Measurements from ENCODE around the gene RNF19B.
A peak's percentile ranks its signal among the peaks of the same experiment; 100 is the strongest.
"Not testable (repeated sequence)": the region's sequence is repeated elsewhere in the genome, so short reads cannot be mapped to it uniquely, and the experiment has no call there.

The RNF19B gene

DNA sequence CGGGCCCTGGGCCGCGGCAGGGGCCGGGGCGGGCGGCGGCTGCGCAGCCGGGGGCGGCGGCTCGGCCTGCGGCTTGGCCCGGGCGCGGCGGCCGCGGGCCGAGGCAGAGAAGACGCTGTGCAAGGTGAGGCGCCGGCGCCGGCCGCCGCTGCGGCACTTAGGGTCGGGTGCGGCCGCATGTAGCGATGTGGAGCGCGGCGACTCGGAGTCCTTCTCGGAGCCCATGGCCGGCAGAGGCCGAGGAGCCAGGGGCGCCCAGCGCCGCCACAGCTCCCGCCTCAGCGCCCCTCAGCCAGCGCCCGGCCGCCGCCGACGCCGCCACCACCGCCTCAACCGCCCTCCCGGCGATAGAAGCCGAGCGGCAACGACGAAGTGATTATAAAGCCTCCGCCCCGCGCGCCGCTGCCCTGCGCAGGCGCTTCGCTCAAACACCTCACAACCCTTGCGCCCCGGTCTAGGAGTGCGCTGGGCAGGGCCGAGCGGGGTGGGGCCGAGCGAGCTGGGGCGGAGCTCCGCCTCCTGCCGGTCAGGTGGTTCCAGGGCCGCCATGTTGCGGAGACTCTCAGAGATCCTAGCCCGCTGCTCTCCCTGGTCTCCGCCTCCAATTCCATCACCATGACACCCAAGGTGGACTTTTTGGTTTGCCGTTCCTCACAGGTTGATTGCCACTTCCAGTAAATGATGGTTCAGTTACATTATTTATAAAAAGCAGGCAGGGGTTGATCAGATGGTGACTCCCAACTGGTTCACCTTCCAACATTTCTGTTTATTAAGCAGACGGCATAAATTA is at the start of gene RNF19B:
RNF19B (minus strand) TSS at position 349 of the 790 bp plus-strand sequence; CDS start at position 225, 124 bp downstream.
- DNase-seq (ENCODE audit: low read depth in 2 of 3, low spot score in 1 of 3): peak; percentile 89 to 95 (median 92)

- DNase-seq (ENCODE audit: low read depth in 2 of 3, low spot score in 1 of 3): no peak
These were observed 49.2 kb upstream of the RNF19B start for GRCh38 chr1:33013791-33014190.

- DNase-seq (ENCODE audit: low read depth in 2 of 3, low spot score in 1 of 3): no peak
These were observed 47.6 kb upstream of the RNF19B start for GRCh38 chr1:33012165-33012564.

GRCh38 chr1:33010932-33011731 is 46.5 kb upstream of the RNF19B start:
- no peak for DNase-seq (ENCODE audit: low read depth in 2 of 3, low spot score in 1 of 3)

DNA sequence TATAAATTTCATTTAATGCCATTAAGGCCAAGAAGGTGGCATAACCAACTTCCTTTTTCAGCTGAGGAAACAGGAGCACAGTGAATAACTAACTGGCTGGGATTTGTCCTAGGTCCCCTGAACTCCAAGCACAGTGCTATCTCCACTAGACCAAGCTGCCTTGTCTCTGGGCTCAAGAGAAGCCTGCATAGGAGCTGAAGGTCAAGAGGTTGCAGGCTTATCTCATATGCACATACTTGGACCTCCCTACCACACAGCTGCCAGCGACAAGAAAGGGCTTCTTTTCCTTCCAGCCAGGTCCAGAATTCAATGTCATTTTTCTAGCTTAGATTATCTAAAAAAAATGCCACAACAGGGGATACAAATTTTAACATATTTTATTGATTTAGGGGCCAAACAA is 45.0 kb upstream of the RNF19B start:
- DNase-seq (ENCODE audit: low read depth in 2 of 3, low spot score in 1 of 3): no peak

DNA sequence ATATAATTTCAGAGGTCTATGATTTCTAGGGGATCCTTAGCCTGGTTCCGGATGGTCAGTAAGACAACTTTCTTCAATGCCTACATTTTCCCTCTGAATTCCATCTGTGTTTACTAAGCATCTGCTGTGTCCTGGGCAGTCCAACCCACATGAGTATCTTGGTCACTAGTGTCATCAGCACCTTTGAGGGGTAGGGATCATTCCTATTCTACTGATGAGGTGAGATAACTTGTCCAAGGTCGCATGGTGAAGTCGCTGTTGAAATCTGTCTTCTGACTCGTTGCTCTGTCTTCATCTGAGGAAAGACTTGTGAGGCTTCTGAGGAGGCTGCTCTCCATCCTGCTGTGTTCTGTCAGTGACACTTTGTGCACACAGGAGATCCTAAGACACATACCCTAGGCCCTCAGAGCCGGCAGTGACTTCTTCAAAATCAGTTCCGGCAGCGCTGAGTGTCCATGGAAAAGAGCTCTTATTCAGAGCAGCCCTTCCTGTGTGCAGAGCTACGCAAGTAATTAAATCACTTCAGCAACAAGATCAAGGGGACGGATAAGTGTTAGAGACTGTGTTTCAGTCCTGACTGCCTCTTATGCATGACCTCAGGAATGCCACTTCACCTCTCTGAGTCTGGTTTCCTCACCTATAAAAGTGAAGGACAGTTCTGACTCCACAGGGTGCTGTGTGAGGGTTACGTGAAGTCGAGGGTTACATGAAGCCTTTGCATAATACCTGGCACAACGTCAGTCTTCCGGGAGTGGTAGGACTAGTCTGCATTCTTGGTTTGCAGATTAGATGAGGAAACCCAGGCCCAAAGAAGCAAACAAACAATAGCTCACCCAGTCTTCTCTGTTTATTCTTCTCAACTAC is 43.7 kb upstream of the RNF19B start:
- no peak for DNase-seq (ENCODE audit: low read depth in 2 of 3, low spot score in 1 of 3)

DNA sequence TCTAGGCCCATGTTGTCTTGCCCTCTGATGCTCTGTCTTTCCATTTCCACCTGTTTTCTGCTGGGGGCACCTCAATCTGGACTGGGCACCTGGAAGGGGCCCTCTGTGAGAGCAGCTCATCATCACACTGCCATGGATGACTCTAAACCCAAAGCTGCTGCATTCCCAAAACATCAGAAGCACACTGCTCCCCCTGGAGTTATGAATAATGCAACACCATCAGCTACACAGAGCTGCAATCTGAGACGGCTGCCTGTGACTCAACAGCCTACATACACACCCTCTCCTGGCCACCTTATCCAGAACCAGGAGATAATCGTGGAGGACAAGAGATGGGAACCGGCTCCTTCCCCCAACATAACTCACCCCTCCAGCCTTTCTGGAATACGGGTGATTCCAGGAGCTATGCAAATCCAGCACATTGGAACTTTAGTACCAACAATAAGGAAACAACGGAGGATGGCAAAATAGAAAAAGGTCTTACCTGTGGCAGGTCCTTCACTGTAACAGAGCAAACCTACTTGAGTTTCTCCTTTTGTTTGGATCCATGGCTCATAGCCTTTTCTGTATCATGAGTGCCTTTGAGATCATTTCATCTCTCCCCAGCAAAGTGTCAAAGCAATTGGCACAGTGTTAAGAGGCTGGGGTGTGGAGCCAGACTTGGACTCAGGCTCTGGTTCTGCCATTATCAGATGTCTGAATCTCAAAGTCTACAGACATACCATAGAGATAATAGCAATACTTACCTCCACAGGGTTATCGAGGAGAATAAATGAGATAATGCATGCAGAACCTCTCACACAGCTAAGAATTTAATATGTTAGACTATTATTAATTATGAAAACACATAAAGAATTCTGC is 42.8 kb upstream of the RNF19B start:
- no peak for DNase-seq (ENCODE audit: low read depth in 2 of 3, low spot score in 1 of 3)

- DNase-seq (ENCODE audit: low read depth in 2 of 3, low spot score in 1 of 3): no peak
These were observed 41.3 kb upstream of the RNF19B start for GRCh38 chr1:33005838-33006421.

DNA sequence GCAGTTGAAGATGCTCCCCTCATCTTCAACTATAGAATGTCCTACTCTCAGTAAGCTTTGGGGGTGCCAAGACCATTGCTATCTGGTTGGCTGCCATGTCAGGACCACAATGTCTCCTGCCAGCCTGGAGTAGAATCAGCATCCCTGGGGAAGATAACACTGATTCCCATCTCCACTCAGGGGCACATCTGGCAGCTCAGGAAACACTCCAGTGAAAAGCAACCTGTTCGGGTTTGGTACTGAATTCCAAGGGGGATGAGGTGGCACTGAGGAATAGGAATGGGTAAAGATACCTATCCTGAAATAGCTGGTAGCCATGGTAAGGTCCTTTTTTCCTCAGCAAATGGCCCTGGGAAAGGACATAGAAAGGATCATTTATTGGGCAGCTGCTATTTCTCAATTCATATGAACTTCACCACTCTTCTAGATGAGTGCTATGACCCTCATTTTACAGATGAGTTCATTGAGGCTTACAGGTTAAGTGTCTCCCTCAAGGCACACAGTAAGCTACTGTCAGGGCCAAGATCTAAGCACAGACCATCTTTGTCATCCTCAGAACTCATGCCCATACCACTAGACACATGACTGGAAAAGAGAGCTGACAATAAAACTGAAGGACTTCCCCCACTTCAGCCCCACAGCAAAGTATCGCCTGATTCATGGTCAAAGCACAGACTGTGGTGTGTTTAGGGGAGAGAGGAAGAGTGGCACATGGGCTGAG is 40.7 kb upstream of the RNF19B start:
- DNase-seq (ENCODE audit: low read depth in 2 of 3, low spot score in 1 of 3): no peak

DNA sequence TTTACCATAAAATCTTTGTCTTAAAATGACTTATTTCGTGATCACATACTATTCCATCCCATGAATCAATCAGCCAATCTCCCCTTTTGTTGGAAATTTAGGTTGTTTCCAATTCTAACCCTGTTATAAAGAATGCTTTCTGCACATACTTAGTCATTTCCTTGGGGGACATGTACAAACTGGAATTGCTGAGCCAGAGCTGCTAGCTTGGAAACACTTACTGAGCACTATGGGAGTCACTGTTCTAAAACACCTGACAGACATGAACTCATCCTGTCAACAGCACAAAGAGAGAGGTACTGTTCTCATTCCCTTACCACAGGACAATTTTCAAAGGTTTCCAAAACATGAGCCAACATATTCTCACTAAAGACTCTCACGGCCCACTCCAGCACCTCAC is 40.0 kb upstream of the RNF19B start:
- DNase-seq (ENCODE audit: low read depth in 2 of 3, low spot score in 1 of 3): no peak

DNA sequence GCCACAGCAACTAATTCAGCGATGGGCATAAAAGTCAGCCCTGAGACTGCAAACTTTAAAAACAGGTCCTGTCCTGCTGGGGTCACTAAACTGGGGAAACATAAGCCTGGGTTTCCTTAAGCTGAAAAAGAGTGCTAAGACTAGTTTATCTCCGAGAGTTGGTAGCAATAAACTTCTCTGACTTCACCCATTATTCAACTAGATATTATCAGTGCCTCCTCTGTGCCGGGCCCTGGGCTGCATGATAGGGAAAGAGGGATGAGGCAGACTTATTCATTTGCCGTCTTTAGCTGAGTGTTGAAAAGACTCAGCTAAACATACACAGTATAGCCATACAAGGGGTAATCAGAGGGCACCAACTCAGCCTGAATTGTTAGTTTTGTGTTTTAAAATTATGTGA is 39.0 kb upstream of the RNF19B start:
- no peak for DNase-seq (ENCODE audit: low read depth in 2 of 3, low spot score in 1 of 3)

DNA sequence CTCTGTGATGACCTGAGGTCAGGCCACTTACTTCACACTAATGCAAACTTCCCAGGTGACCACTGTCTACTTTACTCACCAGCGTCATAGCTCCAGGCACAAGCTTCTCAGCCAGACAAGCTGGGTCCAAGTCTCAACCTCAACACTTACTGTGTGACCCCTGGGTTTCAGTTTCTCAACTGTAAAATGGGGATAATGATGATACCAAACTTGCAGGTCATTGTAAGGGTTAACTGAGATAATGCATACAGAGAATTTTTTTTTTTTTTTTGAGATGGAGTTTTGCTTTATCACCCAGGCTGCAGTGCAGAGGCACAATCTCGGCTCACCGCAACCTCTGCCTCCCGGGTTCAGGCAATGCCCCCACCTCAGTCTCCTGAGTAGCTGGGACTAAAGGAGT is 37.4 kb upstream of the RNF19B start:
- DNase-seq (ENCODE audit: low read depth in 2 of 3, low spot score in 1 of 3): no peak

GRCh38 chr1:33001282-33001681 is 36.7 kb upstream of the RNF19B start:
- no peak for DNase-seq (ENCODE audit: low read depth in 2 of 3, low spot score in 1 of 3)

DNA sequence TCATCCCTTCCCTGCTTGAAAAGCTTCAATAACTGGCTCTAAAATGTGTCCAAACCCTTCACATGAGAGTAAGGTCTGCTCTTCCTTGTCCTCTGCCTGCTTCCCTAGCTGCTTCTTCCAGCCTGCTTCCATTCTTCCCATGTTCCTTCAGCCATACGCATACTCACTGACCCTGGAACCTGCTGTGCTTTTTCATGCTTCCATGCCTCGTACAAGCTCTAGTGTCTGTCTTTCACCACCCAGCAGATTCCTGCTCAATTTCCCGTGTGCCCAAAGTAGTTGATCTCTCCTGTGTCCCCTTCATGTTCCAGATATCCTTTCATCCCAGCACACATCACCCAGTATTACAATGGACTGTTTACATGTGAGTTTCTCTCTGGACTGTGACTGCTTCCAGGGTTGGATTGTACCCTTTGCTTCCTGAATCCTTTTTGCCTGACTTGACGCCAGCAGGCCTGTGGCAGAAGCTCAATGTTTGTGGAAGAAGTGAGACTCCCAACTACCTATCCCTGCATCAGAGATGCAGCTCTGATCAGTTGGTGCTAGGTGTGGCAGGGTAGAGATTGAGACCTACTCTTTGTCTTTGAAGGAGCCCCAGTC is 35.9 kb upstream of the RNF19B start:
- DNase-seq (ENCODE audit: low read depth in 2 of 3, low spot score in 1 of 3): no peak

- no peak for DNase-seq (ENCODE audit: low read depth in 2 of 3, low spot score in 1 of 3)
These were observed 34.4 kb upstream of the RNF19B start for GRCh38 chr1:32998997-32999396.

GRCh38 chr1:32998064-32998463 is 33.5 kb upstream of the RNF19B start:
- DNase-seq (ENCODE audit: low read depth in 2 of 3, low spot score in 1 of 3): no peak

DNA sequence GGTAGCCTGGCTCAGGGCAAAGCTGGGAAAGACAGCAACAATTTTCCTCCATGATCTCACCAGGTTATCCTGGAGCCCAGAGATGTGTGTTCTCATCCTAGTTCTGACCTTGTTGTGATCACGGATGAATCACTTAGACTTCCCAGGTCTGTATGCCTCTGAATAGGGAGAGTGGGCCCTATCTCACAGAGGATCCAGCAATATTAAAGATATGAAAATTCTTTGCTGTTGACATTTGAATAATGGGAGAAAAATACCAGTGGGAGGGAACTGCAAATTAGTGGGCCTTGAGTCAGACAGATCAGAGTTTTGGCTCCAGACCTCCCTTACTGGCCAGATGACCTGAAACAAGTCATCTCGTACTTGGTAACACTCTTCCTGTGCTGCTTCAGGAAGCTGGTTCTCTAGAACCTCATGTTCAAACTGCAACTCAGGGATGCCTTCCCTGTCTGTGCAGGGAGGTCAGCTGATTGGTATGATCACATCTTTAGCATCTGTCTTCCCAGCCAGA is 32.8 kb upstream of the RNF19B start:
- DNase-seq (ENCODE audit: low read depth in 2 of 3, low spot score in 1 of 3): no peak

GRCh38 chr1:32993324-32993636 is 28.7 kb upstream of the RNF19B start:
- not testable (repeated sequence) for DNase-seq (ENCODE audit: low read depth in 2 of 3, low spot score in 1 of 3)
